Liver (tissue), 9 donors: Measurements from ENCODE around the gene GNA15. TPM values are rescaled to one million over a fixed set of nuclear protein-coding genes. Genes with fewer than 3 reads are reported as not detected.

Source experiments
- DNase-seq: peaks from one replicate; pipeline ENCODE4 v3.0.0-alpha.2; 2017; ENCODE audit warnings: low spot score
- H3K27ac ChIP-seq, 2 donors: one replicate each; pipeline ENCODE4 v1.7.0; 2013; ENCODE audit warnings: inconsistent platforms in 2 of 2, low read length in 2 of 2, control low read depth in 1 of 2, low read depth in 1 of 2, mild to moderate bottlenecking in 1 of 2
- H3K27me3 ChIP-seq, 4 donors: one replicate each; pipeline versions ENCODE4 v1.6.1 to v1.7.0; 2013; ENCODE audit warnings: low read length in 3 of 4, inconsistent platforms in 1 of 4, mild to moderate bottlenecking in 1 of 4, moderate library complexity in 1 of 4; ENCODE audit not compliant: control insufficient read depth in 4 of 4, insufficient read depth in 4 of 4
- H3K36me3 ChIP-seq, 4 donors: one replicate each; pipeline versions ENCODE4 v1.6.1 to v1.7.0; 2013; ENCODE audit warnings: low read length in 3 of 4, mild to moderate bottlenecking in 3 of 4, low read depth in 1 of 4, moderate library complexity in 1 of 4; ENCODE audit not compliant: control insufficient read depth in 4 of 4, insufficient read depth in 3 of 4
- H3K4me1 ChIP-seq, 4 donors: one replicate each; pipeline versions ENCODE4 v1.6.1 to v1.7.0; 2013; ENCODE audit warnings: low read length in 3 of 4, mild to moderate bottlenecking in 3 of 4, moderate library complexity in 1 of 4; ENCODE audit not compliant: control insufficient read depth in 4 of 4, insufficient read depth in 4 of 4
- H3K4me3 ChIP-seq, 3 donors: one replicate each; pipeline versions ENCODE4 v1.6.1 to v1.7.0; 2013; ENCODE audit warnings: low read length in 3 of 3, control low read depth in 1 of 3, low read depth in 1 of 3, mild to moderate bottlenecking in 1 of 3
- H3K9ac ChIP-seq, 2 donors: one replicate each; pipeline ENCODE4 v1.7.0; 2013; ENCODE audit warnings: low read length in 2 of 2, mild to moderate bottlenecking in 2 of 2, moderate library complexity in 2 of 2, control low read depth in 1 of 2, low read depth in 1 of 2
- H3K9me3 ChIP-seq, 4 donors: one replicate each; pipeline versions ENCODE4 v1.6.1 to v1.7.0; 2013; ENCODE audit warnings: low read length in 3 of 4; ENCODE audit not compliant: control insufficient read depth in 4 of 4
- FOXA1 ChIP-seq: IDR thresholded peaks from 2 replicates; pipeline ENCODE4 v1.6.1; 2016; ENCODE audit warnings: antibody characterized with exemption
- FOXA2 ChIP-seq: IDR thresholded peaks from 2 replicates; pipeline ENCODE4 v1.6.1; 2016; ENCODE audit warnings: antibody characterized with exemption
- HNF4A ChIP-seq, 2 donors: conservative IDR thresholded peaks; 2 replicates each; pipeline ENCODE4 v1.6.1; 2016; ENCODE audit warnings: antibody characterized with exemption in 2 of 2, mild to moderate bottlenecking in 2 of 2
- HNF4G ChIP-seq: IDR thresholded peaks from 2 replicates; pipeline ENCODE4 v1.6.1; 2016; ENCODE audit warnings: antibody characterized with exemption
- JUND ChIP-seq, 2 donors: IDR thresholded peaks; 2 replicates each; pipeline ENCODE4 v1.6.1; 2016; ENCODE audit warnings: antibody characterized with exemption in 2 of 2
- NR2F2 ChIP-seq: IDR thresholded peaks from 2 replicates; pipeline ENCODE4 v1.6.1; 2016; ENCODE audit warnings: antibody characterized with exemption
- RAD21 ChIP-seq, 2 donors: IDR thresholded peaks; 2 replicates each; pipeline ENCODE4 v1.6.1; 2016; ENCODE audit warnings: antibody characterized with exemption in 2 of 2, mild to moderate bottlenecking in 2 of 2
- RXRA ChIP-seq, 2 donors: IDR thresholded peaks; 2 replicates each; pipeline ENCODE4 v1.6.1; 2017 to 2018; ENCODE audit warnings: antibody characterized with exemption in 2 of 2, mild to moderate bottlenecking in 1 of 2
- SP1 ChIP-seq: IDR thresholded peaks from 2 replicates; pipeline ENCODE4 v1.6.1; 2018; ENCODE audit warnings: antibody characterized with exemption, mild to moderate bottlenecking
- YY1 ChIP-seq: IDR thresholded peaks from 2 replicates; pipeline ENCODE4 v1.6.1; 2016; ENCODE audit warnings: antibody characterized with exemption, mild to moderate bottlenecking
- WGBS: extraction: QIAGEN DNeasy Blood & Tissue Kit; methylation state at CpG from one replicate; pipeline ENCODE4 v1.1.7; 2013; 5-methylcytosine and 5-hydroxymethylcytosine counted together
- polyA plus RNA-seq, 2 donors: library from polyadenylated mRNA; stranded (reverse) in 1 of 2; unstranded in 1 of 2; fragments of 200-250 nt in 1 of 2; fragments of >200 nt in 1 of 2; fragmentation: Nextera tagmentation in 1 of 2; extraction: Ambion mirVana in 1 of 2; gene quantifications; one replicate each; pipeline versions ENCODE4 v1.2.1 to v1.2.3, GENCODE V29; 2013 to 2015
- total RNA-seq, 2 donors: library from RNA; depleted of rRNA; stranded (reverse); fragments of >200 nt; gene quantifications; one replicate each; pipeline ENCODE4 v1.2.3, GENCODE V29; 2014
- TF ChIP-seq, protein P1 (sequence below): IDR thresholded peaks from 2 replicates; pipeline ENCODE4 v1.6.1; 2016; ENCODE audit warnings: antibody characterized with exemption
- TF ChIP-seq, protein P2 (sequence below): IDR thresholded peaks from 2 replicates; pipeline ENCODE4 v1.6.1; 2016; ENCODE audit warnings: antibody characterized with exemption
- TF ChIP-seq, protein P3 (sequence below): IDR thresholded peaks from 2 replicates; pipeline ENCODE4 v1.6.1; 2016; ENCODE audit warnings: antibody characterized with exemption
- TF ChIP-seq, protein P4 (sequence below): fragments of 150-350 bp; IDR thresholded peaks from 2 replicates; pipeline ENCODE4 v1.5.1; 2017; ENCODE audit warnings: improper control_type of control experiment, low read depth, low read length; ENCODE audit not compliant: missing input control
- TF ChIP-seq, protein P5 (sequence below): IDR thresholded peaks from 2 replicates; pipeline ENCODE4 v1.6.1; 2016; ENCODE audit warnings: antibody characterized with exemption, mild to moderate bottlenecking
- donor health status: healthy.
- donor health status: healthy.
- donor health status: healthy.
- donor health status: healthy.
- donor health status: healthy.

GNA15 gene
- total and polyA plus RNA-seq, 4 donors: 0.11 to 10.4 (median 1.4) TPM

DNA sequence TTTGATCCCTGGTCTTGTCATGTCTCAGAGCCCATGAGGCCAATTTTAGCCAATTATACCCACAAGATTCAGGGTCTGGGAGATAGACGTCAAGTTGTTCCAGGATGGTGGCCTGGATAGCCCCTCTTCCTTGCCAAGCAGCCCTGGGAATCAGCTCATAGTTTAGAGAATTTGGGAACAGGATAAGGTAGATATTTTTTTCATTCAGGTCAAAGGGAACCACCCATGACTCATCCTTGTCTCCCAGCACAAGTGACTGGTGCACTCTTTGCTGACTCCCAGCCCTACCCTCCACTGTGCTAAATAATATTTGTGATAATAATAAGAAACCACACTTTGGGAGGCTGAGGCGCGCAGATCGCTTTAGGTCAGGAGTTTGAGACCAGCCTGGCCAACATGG lies 25.6 kb downstream of the GNA15 start:
- H3K9ac ChIP-seq: no peak overlapping the region
- DNase-seq: no peak
- no peak overlapping the region for H3K4me3 ChIP-seq
- WGBS: 89% methylated on average over 4 of the region's 4 CpGs
- TF ChIP-seq, protein P1, sequence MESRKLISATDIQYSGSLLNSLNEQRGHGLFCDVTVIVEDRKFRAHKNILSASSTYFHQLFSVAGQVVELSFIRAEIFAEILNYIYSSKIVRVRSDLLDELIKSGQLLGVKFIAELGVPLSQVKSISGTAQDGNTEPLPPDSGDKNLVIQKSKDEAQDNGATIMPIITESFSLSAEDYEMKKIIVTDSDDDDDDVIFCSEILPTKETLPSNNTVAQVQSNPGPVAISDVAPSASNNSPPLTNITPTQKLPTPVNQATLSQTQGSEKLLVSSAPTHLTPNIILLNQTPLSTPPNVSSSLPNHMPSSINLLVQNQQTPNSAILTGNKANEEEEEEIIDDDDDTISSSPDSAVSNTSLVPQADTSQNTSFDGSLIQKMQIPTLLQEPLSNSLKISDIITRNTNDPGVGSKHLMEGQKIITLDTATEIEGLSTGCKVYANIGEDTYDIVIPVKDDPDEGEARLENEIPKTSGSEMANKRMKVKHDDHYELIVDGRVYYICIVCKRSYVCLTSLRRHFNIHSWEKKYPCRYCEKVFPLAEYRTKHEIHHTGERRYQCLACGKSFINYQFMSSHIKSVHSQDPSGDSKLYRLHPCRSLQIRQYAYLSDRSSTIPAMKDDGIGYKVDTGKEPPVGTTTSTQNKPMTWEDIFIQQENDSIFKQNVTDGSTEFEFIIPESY: no peak
- TF ChIP-seq HNF4G: no peak
- TF ChIP-seq NR2F2: no peak
- TF ChIP-seq, protein P2, sequence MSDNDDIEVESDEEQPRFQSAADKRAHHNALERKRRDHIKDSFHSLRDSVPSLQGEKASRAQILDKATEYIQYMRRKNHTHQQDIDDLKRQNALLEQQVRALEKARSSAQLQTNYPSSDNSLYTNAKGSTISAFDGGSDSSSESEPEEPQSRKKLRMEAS: no peak
- no peak for TF ChIP-seq YY1
- no peak for TF ChIP-seq JUND (IDR thresholded peaks at IDR 0.05)
- TF ChIP-seq FOXA2: no peak
- TF ChIP-seq, protein P3, sequence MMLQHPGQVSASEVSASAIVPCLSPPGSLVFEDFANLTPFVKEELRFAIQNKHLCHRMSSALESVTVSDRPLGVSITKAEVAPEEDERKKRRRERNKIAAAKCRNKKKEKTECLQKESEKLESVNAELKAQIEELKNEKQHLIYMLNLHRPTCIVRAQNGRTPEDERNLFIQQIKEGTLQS: no peak
- no peak for TF ChIP-seq FOXA1
- TF ChIP-seq, protein P4, sequence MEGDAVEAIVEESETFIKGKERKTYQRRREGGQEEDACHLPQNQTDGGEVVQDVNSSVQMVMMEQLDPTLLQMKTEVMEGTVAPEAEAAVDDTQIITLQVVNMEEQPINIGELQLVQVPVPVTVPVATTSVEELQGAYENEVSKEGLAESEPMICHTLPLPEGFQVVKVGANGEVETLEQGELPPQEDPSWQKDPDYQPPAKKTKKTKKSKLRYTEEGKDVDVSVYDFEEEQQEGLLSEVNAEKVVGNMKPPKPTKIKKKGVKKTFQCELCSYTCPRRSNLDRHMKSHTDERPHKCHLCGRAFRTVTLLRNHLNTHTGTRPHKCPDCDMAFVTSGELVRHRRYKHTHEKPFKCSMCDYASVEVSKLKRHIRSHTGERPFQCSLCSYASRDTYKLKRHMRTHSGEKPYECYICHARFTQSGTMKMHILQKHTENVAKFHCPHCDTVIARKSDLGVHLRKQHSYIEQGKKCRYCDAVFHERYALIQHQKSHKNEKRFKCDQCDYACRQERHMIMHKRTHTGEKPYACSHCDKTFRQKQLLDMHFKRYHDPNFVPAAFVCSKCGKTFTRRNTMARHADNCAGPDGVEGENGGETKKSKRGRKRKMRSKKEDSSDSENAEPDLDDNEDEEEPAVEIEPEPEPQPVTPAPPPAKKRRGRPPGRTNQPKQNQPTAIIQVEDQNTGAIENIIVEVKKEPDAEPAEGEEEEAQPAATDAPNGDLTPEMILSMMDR: no peak
- TF ChIP-seq, protein P5, sequence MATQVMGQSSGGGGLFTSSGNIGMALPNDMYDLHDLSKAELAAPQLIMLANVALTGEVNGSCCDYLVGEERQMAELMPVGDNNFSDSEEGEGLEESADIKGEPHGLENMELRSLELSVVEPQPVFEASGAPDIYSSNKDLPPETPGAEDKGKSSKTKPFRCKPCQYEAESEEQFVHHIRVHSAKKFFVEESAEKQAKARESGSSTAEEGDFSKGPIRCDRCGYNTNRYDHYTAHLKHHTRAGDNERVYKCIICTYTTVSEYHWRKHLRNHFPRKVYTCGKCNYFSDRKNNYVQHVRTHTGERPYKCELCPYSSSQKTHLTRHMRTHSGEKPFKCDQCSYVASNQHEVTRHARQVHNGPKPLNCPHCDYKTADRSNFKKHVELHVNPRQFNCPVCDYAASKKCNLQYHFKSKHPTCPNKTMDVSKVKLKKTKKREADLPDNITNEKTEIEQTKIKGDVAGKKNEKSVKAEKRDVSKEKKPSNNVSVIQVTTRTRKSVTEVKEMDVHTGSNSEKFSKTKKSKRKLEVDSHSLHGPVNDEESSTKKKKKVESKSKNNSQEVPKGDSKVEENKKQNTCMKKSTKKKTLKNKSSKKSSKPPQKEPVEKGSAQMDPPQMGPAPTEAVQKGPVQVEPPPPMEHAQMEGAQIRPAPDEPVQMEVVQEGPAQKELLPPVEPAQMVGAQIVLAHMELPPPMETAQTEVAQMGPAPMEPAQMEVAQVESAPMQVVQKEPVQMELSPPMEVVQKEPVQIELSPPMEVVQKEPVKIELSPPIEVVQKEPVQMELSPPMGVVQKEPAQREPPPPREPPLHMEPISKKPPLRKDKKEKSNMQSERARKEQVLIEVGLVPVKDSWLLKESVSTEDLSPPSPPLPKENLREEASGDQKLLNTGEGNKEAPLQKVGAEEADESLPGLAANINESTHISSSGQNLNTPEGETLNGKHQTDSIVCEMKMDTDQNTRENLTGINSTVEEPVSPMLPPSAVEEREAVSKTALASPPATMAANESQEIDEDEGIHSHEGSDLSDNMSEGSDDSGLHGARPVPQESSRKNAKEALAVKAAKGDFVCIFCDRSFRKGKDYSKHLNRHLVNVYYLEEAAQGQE: no peak
- TF ChIP-seq RAD21 (IDR thresholded peaks at IDR 0.05): no peak
- TF ChIP-seq HNF4A (conservative IDR thresholded peaks at IDR 0.05): no peak
- TF ChIP-seq SP1: no peak
- TF ChIP-seq RXRA (IDR thresholded peaks at IDR 0.05): no peak
- no peaks in the 10 kb centered on the region for H3K9me3 ChIP-seq
- H3K4me1 ChIP-seq: peaks cover 0 to 3% (median 0%) of the 10 kb centered on the region in 4 donors
- H3K36me3 ChIP-seq: no peaks in the 10 kb centered on the region
- no peak overlapping the region for H3K27ac ChIP-seq
- no peaks in the 10 kb centered on the region for H3K27me3 ChIP-seq

DNA sequence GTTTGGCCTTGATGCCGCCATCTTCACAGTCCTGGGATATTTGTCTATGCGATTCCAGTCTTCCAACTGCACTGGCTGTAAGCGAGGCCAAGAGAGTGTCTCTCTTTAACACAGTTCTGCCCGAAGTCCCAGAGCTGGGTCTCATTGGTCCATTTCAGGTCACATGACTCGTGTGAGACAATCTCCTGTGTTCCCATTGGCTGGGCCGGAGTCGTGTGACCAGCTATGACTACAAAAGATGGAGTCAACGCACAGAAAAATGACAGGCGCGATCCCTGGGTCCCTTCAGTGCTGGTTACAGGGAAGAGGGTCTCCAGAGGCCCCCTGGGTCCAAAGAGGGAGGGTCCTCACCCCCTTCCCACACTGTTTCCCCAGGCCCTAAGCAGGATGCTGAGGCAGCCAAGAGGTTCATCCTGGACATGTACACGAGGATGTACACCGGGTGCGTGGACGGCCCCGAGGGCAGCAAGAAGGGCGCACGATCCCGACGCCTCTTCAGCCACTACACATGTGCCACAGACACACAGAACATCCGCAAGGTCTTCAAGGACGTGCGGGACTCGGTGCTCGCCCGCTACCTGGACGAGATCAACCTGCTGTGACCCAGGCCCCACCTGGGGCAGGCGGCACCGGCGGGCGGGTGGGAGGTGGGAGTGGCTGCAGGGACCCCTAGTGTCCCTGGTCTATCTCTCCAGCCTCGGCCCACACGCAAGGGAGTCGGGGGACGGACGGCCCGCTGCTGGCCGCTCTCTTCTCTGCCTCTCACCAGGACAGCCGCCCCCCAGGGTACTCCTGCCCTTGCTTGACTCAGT lies 26.8 kb downstream of the GNA15 start:
- Histone ChIP-seq H3K4me3 (no peak overlapping the region), H3K9ac (no peak overlapping the region), H3K9me3 (no peaks in the 10 kb centered on the region), H3K27me3 (no peaks in the 10 kb centered on the region), H3K4me1 (peaks cover 0 to 3% (median 0%) of the 10 kb centered on the region in 4 donors), H3K36me3 (no peaks in the 10 kb centered on the region), H3K27ac (no peak overlapping the region)
- no peak for DNase-seq
- 61% methylated on average over 38 of the region's 38 CpGs for WGBS
- TF ChIP-seq RAD21 (IDR thresholded peaks at IDR 0.05): no peak
